Coronary artery (tissue), 2 donors: ENCODE measurements around the gene NES.

Experiments used
- DNase-seq: peaks from one replicate; pipeline ENCODE4 v3.0.0-alpha.2; 2017; ENCODE audit warnings: low spot score
- H3K27ac ChIP-seq, 2 donors: fragments of 200-600 bp; sonication (generic); one replicate each; pipeline ENCODE4 v1.5.1; 2016 to 2019
- H3K4me3 ChIP-seq: fragments of 200-600 bp; sonication (generic); 2 replicates; pipeline ENCODE4 v1.5.1; 2016; ENCODE audit warnings: mild to moderate bottlenecking, moderate library complexity
- TF ChIP-seq, protein P1 (sequence below): fragments of 200-600 bp; sonication (generic); IDR thresholded peaks from one replicate; pipeline ENCODE4 v1.5.1; 2019; ENCODE audit warnings: antibody characterized with exemption

NES gene

GRCh38 chr1:156694690-156694962, 17.4 kb upstream of the NES start:
- TF ChIP-seq, protein P1, sequence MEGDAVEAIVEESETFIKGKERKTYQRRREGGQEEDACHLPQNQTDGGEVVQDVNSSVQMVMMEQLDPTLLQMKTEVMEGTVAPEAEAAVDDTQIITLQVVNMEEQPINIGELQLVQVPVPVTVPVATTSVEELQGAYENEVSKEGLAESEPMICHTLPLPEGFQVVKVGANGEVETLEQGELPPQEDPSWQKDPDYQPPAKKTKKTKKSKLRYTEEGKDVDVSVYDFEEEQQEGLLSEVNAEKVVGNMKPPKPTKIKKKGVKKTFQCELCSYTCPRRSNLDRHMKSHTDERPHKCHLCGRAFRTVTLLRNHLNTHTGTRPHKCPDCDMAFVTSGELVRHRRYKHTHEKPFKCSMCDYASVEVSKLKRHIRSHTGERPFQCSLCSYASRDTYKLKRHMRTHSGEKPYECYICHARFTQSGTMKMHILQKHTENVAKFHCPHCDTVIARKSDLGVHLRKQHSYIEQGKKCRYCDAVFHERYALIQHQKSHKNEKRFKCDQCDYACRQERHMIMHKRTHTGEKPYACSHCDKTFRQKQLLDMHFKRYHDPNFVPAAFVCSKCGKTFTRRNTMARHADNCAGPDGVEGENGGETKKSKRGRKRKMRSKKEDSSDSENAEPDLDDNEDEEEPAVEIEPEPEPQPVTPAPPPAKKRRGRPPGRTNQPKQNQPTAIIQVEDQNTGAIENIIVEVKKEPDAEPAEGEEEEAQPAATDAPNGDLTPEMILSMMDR = no peak
- no peak for DNase-seq
- H3K4me3 ChIP-seq = no peak overlapping the region
- no peak overlapping the region for H3K27ac ChIP-seq

DNA sequence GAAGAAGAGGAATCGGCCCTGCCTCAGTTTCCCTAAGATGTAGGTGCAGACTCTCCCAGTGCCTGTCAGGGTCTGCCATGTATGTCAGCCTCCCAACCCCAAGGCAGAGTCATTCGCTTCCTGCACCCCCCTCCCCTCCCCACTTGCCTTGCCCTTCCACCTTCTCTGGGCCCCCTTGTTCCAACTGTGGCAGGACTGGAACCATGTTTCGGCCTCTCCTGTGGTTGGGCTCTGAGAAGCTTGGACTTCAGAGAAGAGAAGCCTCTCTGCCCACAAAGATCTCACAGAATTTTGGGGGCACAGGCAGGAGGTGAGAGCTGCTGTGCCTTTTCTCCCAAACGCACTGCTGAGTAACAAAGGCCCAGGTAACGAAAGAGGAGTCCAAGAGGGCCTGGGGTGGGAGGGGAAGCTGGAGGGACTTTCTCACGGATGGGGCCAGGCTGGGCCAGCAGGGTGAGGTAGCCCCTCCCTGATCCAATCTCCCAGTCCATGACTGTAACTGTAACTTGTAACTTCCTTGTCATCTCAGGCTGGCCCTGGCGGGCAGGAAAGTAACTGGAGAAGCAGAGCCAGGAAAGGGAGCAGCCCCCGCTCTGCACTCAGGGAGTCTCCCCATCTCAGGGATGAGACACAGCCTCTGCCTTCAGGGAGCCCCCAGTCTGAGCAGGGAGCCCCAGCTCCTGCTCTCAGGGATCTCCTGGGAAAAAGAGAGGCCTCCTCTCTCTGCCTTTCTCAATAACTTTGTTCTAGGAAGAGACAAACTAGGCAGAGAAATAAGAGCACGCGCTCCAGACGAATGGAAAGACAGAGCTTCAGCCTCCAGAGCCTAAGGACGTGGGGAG, 16.9 kb upstream of the NES start:
- H3K27ac ChIP-seq = no peak overlapping the region
- H3K4me3 ChIP-seq = no peak overlapping the region
- TF ChIP-seq, protein P1 = no peak
- DNase-seq = no peak

DNA sequence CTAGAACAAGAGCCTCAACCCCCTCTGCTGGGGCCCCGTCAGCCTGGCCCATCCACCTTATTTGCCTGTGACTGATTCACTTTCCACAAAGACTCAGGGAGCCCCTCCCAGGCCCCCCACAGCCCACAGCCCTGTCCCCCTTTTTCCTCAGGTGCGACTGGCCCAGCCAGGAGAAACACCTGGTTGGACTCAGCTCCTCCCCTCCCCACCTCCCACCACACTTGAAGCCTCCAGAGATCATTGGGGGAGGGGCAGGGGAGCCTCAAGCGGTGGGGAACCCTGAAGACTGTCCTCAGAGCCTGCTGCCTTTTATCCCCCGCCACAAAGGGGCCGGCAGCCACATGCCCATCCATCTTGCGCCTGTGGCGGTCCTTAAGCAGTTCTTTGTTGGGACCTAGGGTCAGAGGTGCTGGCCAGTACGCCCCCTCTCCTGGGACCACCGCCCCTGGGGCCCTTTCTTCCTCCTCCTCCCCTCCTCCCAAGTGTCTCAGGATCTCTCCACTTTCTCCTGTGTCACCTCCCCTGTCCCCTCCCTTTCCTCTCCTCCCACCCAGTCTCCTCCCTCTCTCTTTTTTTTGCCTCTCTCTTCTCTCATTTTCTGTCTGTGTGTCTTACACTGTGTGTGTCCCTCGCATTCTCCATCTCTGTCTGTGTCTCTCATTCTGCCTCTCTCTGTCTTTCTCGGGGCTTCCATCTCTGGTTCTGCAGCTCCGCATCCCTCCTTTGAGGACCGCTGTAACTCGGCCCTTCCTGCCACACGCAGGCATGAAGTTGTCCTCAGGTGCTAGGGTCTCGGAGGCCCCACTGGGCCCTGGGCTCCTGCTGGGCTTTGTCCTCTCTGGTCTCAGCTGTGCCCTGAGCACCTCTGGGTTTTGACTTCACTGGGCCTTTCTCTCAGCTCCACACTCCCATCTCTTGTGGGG, 16.0 kb upstream of the NES start:
- no peak overlapping the region for H3K4me3 ChIP-seq
- DNase-seq = no peak
- TF ChIP-seq, protein P1 = no peak
- H3K27ac ChIP-seq = no peak overlapping the region

- DNase-seq = no peak
- Histone ChIP-seq H3K4me3 (no peak overlapping the region), H3K27ac (no peak overlapping the region)
- TF ChIP-seq, protein P1 = no peak
Observed at GRCh38 chr1:156692441-156692924, 15.3 kb upstream of the NES start.

- Histone ChIP-seq H3K4me3 (no peak overlapping the region), H3K27ac (no peak overlapping the region)
- DNase-seq = no peak
- TF ChIP-seq, protein P1 = no peak
Observed at GRCh38 chr1:156691665-156692440, 14.6 kb upstream of the NES start.

DNA sequence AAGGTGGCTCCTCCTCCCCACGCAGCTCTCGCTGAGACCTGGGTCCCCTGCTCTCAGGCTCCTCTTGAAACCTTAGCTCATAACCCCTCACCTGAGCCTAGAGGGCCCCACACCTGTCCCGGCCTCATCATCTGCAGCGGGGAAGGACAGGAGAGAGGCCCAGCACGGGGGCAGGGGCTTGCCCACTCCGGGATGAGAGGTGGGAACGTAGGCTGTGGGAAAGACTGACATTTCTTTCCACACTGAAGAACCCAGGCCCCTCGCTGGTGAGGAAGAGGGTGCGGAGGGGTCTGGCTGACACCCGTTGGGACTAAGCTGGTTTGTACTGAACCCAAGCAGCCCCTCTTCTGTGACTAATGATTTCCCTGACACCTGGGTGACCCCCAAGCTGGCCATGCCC, 14.0 kb upstream of the NES start:
- Histone ChIP-seq H3K27ac (no peak overlapping the region), H3K4me3 (no peak overlapping the region)
- DNase-seq = no peak
- TF ChIP-seq, protein P1 = no peak
